SU-DHL-6 (cell line): ENCODE measurements around the gene ACTR8.

Experiments
- CTCF ChIP-seq: fragments of 200-600 bp; sonication (generic); IDR thresholded peaks from one replicate; pipeline ENCODE4 v1.5.1; 2017; ENCODE audit warnings: antibody characterized with exemption, mild to moderate bottlenecking, low read length, moderate library complexity; ENCODE audit not compliant: insufficient read depth, poor library complexity, severe bottlenecking
- EZH2phosphoT487 ChIP-seq: fragments of 200-600 bp; sonication (generic), shearing (Covaris generic); conservative IDR thresholded peaks from 2 replicates; pipeline ENCODE4 v1.6.1; 2018; ENCODE audit warnings: mild to moderate bottlenecking, antibody characterized with exemption, low read length, moderate library complexity, mixed read lengths

GRCh38 chr3:53823026-53823955 lies 58.7 kb downstream of the ACTR8 start:
- TF ChIP-seq CTCF, result no peak
- no peak for TF ChIP-seq EZH2phosphoT487
